Astrocyte of the hippocampus (primary cell): ENCODE data around the gene ULBP2.
A peak's percentile ranks its signal among the peaks of the same experiment; 100 is the strongest.
"Not testable (repeated sequence)": the region's sequence is repeated elsewhere in the genome, so short reads cannot be mapped to it uniquely, and the experiment has no call there.

ENCODE experiments used
- DNase-seq: peaks from one replicate; pipeline ENCODE4 v3.0.0; 2011; ENCODE audit warnings: low read depth, low spot score

The ULBP2 gene

GRCh38 chr6:149908480-149908879 is 33.3 kb upstream of the ULBP2 start:
- not testable (repeated sequence) for DNase-seq

GRCh38 chr6:149909701-149910470 is 31.9 kb upstream of the ULBP2 start:
- DNase-seq = no peak

- DNase-seq = no peak
These were observed 31.1 kb upstream of the ULBP2 start for GRCh38 chr6:149910721-149911151.

- DNase-seq = not testable (repeated sequence)
These were observed 29.1 kb upstream of the ULBP2 start for GRCh38 chr6:149912680-149913079.

GRCh38 chr6:149913085-149913484 is 28.7 kb upstream of the ULBP2 start:
- DNase-seq = no peak

GRCh38 chr6:149913540-149914240 is 28.1 kb upstream of the ULBP2 start:
- no peak for DNase-seq

- DNase-seq = no peak
These were observed 25.6 kb upstream of the ULBP2 start for GRCh38 chr6:149915970-149916865.

GRCh38 chr6:149917679-149918078 is 24.1 kb upstream of the ULBP2 start:
- DNase-seq = no peak

GRCh38 chr6:149918151-149918905 is 23.5 kb upstream of the ULBP2 start:
- DNase-seq = no peak

GRCh38 chr6:149919126-149919833 is 22.5 kb upstream of the ULBP2 start:
- not testable (repeated sequence) for DNase-seq

GRCh38 chr6:149919834-149920225 is 22.0 kb upstream of the ULBP2 start:
- no peak for DNase-seq

- DNase-seq = no peak
These were observed 20.5 kb upstream of the ULBP2 start for GRCh38 chr6:149921361-149921760.

- not testable (repeated sequence) for DNase-seq
These were observed 19.7 kb upstream of the ULBP2 start for GRCh38 chr6:149922091-149922490.

GRCh38 chr6:149922642-149923326 is 19.0 kb upstream of the ULBP2 start, which contains the start of gene RAET1G:
Gene RAET1G, minus strand, starts transcription at chr6:149923121. Its CDS starts 111 bp downstream, at chr6:149923010.
- peak; percentile 95 for DNase-seq

GRCh38 chr6:149923327-149923986 is 18.4 kb upstream of the ULBP2 start:
- no peak for DNase-seq

GRCh38 chr6:149924206-149924932 is 17.4 kb upstream of the ULBP2 start:
- DNase-seq = no peak

- DNase-seq = no peak
These were observed 16.9 kb upstream of the ULBP2 start for GRCh38 chr6:149924933-149925252.

GRCh38 chr6:149925253-149925973 is 16.4 kb upstream of the ULBP2 start:
- DNase-seq = peak; percentile 38
